Measurements from ENCODE around the gene BANF1.

- TF ChIP-seq, protein P1, sequence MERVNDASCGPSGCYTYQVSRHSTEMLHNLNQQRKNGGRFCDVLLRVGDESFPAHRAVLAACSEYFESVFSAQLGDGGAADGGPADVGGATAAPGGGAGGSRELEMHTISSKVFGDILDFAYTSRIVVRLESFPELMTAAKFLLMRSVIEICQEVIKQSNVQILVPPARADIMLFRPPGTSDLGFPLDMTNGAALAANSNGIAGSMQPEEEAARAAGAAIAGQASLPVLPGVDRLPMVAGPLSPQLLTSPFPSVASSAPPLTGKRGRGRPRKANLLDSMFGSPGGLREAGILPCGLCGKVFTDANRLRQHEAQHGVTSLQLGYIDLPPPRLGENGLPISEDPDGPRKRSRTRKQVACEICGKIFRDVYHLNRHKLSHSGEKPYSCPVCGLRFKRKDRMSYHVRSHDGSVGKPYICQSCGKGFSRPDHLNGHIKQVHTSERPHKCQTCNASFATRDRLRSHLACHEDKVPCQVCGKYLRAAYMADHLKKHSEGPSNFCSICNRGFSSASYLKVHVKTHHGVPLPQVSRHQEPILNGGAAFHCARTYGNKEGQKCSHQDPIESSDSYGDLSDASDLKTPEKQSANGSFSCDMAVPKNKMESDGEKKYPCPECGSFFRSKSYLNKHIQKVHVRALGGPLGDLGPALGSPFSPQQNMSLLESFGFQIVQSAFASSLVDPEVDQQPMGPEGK (CRISPR knock-in tag; IDR thresholded peaks at IDR 0.05; ENCODE audit: borderline replicate concordance), result no peak
- TF ChIP-seq, protein P2, sequence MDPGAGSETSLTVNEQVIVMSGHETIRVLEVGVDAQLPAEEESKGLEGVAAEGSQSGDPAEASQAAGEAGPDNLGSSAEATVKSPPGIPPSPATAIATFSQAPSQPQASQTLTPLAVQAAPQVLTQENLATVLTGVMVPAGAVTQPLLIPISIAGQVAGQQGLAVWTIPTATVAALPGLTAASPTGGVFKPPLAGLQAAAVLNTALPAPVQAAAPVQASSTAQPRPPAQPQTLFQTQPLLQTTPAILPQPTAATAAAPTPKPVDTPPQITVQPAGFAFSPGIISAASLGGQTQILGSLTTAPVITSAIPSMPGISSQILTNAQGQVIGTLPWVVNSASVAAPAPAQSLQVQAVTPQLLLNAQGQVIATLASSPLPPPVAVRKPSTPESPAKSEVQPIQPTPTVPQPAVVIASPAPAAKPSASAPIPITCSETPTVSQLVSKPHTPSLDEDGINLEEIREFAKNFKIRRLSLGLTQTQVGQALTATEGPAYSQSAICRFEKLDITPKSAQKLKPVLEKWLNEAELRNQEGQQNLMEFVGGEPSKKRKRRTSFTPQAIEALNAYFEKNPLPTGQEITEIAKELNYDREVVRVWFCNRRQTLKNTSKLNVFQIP (CRISPR knock-in tag; IDR thresholded peaks at IDR 0.05; ENCODE audit: borderline replicate concordance, low read depth), result no peak
- no peak for TF ChIP-seq CREB5 (CRISPR knock-in tag; IDR thresholded peaks at IDR 0.05; ENCODE audit: low read depth)
- TF ChIP-seq GLIS3 (CRISPR knock-in tag; IDR thresholded peaks at IDR 0.05), result no peak
- TF ChIP-seq, protein P3, sequence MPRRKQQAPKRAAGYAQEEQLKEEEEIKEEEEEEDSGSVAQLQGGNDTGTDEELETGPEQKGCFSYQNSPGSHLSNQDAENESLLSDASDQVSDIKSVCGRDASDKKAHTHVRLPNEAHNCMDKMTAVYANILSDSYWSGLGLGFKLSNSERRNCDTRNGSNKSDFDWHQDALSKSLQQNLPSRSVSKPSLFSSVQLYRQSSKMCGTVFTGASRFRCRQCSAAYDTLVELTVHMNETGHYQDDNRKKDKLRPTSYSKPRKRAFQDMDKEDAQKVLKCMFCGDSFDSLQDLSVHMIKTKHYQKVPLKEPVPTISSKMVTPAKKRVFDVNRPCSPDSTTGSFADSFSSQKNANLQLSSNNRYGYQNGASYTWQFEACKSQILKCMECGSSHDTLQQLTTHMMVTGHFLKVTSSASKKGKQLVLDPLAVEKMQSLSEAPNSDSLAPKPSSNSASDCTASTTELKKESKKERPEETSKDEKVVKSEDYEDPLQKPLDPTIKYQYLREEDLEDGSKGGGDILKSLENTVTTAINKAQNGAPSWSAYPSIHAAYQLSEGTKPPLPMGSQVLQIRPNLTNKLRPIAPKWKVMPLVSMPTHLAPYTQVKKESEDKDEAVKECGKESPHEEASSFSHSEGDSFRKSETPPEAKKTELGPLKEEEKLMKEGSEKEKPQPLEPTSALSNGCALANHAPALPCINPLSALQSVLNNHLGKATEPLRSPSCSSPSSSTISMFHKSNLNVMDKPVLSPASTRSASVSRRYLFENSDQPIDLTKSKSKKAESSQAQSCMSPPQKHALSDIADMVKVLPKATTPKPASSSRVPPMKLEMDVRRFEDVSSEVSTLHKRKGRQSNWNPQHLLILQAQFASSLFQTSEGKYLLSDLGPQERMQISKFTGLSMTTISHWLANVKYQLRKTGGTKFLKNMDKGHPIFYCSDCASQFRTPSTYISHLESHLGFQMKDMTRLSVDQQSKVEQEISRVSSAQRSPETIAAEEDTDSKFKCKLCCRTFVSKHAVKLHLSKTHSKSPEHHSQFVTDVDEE (CRISPR knock-in tag; IDR thresholded peaks at IDR 0.05), result no peak
- TF ChIP-seq TOX (CRISPR knock-in tag; IDR thresholded peaks at IDR 0.05; ENCODE audit: borderline replicate concordance), result no peak
- TF ChIP-seq CSDC2 (CRISPR knock-in tag; IDR thresholded peaks at IDR 0.05), result no peak
- no peak for TF ChIP-seq RARB (CRISPR knock-in tag; IDR thresholded peaks at IDR 0.05)
Observed at GRCh38 chr11:66006891-66007176, 4.5 kb downstream of the BANF1 start.
